SU-DHL-6 (cell line): ENCODE results near the gene MAP4K1.
"Not testable (repeated sequence)": the region's sequence is repeated elsewhere in the genome, so short reads cannot be mapped to it uniquely, and the experiment has no call there.

Source experiments
- CTCF ChIP-seq: fragments of 200-600 bp; sonication (generic); IDR thresholded peaks from one replicate; pipeline ENCODE4 v1.5.1; 2017; ENCODE audit warnings: antibody characterized with exemption, mild to moderate bottlenecking, low read length, moderate library complexity; ENCODE audit not compliant: insufficient read depth, poor library complexity, severe bottlenecking
- EZH2phosphoT487 ChIP-seq: fragments of 200-600 bp; sonication (generic), shearing (Covaris generic); conservative IDR thresholded peaks from 2 replicates; pipeline ENCODE4 v1.6.1; 2018; ENCODE audit warnings: mild to moderate bottlenecking, antibody characterized with exemption, low read length, moderate library complexity, mixed read lengths

GRCh38 chr19:38631301-38631700 is 13.5 kb upstream of the MAP4K1 start:
- not testable (repeated sequence) for TF ChIP-seq CTCF, EZH2phosphoT487
